Muscle layer of colon (tissue), 2 donors: ENCODE measurements around the gene PLA2G4E.

Experiments used
- H3K27ac ChIP-seq: one replicate; pipeline ENCODE4 v1.7.0; 2013; ENCODE audit warnings: low read depth, mild to moderate bottlenecking, low read length, moderate library complexity
- H3K27me3 ChIP-seq, 2 donors: one replicate each; pipeline ENCODE4 v1.7.0; 2013; ENCODE audit warnings: low read length in 2 of 2, mild to moderate bottlenecking in 2 of 2; ENCODE audit not compliant: insufficient read depth in 2 of 2, control insufficient read depth in 1 of 2
- H3K36me3 ChIP-seq: one replicate; pipeline ENCODE4 v1.7.0; 2013; ENCODE audit warnings: mild to moderate bottlenecking, low read length; ENCODE audit not compliant: insufficient read depth
- H3K4me1 ChIP-seq: one replicate; pipeline ENCODE4 v1.7.0; 2013; ENCODE audit warnings: mild to moderate bottlenecking, low read length; ENCODE audit not compliant: insufficient read depth
- H3K4me3 ChIP-seq, 2 donors: one replicate each; pipeline ENCODE4 v1.7.0; 2013; ENCODE audit warnings: low read length in 2 of 2, low read depth in 1 of 2, mild to moderate bottlenecking in 1 of 2, moderate library complexity in 1 of 2
- H3K9ac ChIP-seq: one replicate; pipeline ENCODE4 v1.7.0; 2013; ENCODE audit warnings: low read length
- H3K9me3 ChIP-seq: one replicate; pipeline ENCODE4 v1.7.0; 2013; ENCODE audit warnings: mild to moderate bottlenecking, low read length
- donor health status: abdominal sarcoma.
- donor health status: Adenocarcinoma of cecum.

Gene PLA2G4E

GRCh38 chr15:42033214-42033873, 12.5 kb upstream of the PLA2G4E start:
- Histone ChIP-seq H3K27me3 (no peaks in the 10 kb centered on the region), H3K9ac (no peak overlapping the region), H3K27ac (no peak overlapping the region), H3K4me1 (no peaks in the 10 kb centered on the region), H3K9me3 (no peaks in the 10 kb centered on the region), H3K4me3 (no peak overlapping the region), H3K36me3 (no peaks in the 10 kb centered on the region)

GRCh38 chr15:42032376-42033213, 11.8 kb upstream of the PLA2G4E start:
- no peaks in the 10 kb centered on the region for H3K4me1 ChIP-seq
- no peaks in the 10 kb centered on the region for H3K9me3 ChIP-seq
- no peaks in the 10 kb centered on the region for H3K27me3 ChIP-seq
- H3K27ac ChIP-seq = no peak overlapping the region
- H3K36me3 ChIP-seq = no peaks in the 10 kb centered on the region
- no peak overlapping the region for H3K9ac ChIP-seq
- no peak overlapping the region for H3K4me3 ChIP-seq

- Histone ChIP-seq H3K9ac (no peak overlapping the region), H3K27me3 (no peaks in the 10 kb centered on the region), H3K9me3 (no peaks in the 10 kb centered on the region), H3K4me3 (no peak overlapping the region), H3K27ac (no peak overlapping the region), H3K4me1 (no peaks in the 10 kb centered on the region), H3K36me3 (no peaks in the 10 kb centered on the region)
These were observed 10.5 kb upstream of the PLA2G4E start for GRCh38 chr15:42031198-42031915.

DNA sequence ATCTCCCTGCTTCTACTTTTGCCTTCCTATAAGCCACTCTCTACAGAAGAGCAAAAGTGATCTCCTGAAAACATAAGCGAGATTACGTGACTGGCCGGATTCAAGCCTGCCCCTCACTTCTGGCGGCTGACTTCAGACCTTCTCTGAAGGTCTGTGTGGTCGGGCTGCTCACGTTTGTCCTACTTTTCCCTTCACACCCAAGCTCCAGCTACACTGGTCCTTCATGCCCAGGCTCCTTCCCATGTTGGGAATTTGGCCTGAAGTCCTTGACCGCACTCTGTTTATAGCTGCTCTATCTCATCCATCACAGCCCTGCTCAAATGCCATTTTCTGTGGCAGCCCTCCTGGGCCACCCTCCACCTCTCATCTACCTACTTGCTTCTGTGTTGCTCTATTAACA, 6.7 kb upstream of the PLA2G4E start:
- no peaks in the 10 kb centered on the region for H3K4me1 ChIP-seq
- H3K36me3 ChIP-seq = no peaks in the 10 kb centered on the region
- H3K9ac ChIP-seq = no peak overlapping the region
- H3K27me3 ChIP-seq = no peaks in the 10 kb centered on the region
- H3K9me3 ChIP-seq = no peaks in the 10 kb centered on the region
- no peak overlapping the region for H3K4me3 ChIP-seq
- H3K27ac ChIP-seq = no peak overlapping the region

DNA sequence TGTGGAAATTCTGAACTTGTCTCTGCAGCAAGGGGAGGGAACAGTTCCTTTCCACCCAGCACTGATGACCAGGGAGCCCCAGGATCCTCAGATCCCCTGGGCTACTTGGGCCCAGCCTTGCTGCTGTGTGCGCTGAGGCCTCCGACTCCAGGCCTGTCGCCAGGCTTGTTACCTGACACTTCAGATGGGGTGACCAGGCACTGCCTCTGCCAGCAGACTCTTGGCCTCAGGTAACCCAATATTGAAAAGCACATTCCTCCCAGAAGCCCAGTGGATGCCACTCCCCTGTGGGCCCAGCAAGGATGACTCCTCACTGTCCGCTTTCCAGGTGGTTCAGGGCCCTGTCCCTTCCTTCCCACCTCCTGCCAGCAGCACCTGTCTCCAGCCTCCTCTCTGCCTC, 3.5 kb upstream of the PLA2G4E start:
- no peaks in the 10 kb centered on the region for H3K36me3 ChIP-seq
- H3K27me3 ChIP-seq = no peaks in the 10 kb centered on the region
- H3K9ac ChIP-seq = no peak overlapping the region
- H3K4me3 ChIP-seq = no peak overlapping the region
- H3K9me3 ChIP-seq = no peaks in the 10 kb centered on the region
- H3K4me1 ChIP-seq = no peaks in the 10 kb centered on the region
- no peak overlapping the region for H3K27ac ChIP-seq

- Histone ChIP-seq H3K9me3 (no peaks in the 10 kb centered on the region), H3K36me3 (no peaks in the 10 kb centered on the region)
These were observed 751 bp upstream of the PLA2G4E start for GRCh38 chr15:42021593-42021992.

DNA sequence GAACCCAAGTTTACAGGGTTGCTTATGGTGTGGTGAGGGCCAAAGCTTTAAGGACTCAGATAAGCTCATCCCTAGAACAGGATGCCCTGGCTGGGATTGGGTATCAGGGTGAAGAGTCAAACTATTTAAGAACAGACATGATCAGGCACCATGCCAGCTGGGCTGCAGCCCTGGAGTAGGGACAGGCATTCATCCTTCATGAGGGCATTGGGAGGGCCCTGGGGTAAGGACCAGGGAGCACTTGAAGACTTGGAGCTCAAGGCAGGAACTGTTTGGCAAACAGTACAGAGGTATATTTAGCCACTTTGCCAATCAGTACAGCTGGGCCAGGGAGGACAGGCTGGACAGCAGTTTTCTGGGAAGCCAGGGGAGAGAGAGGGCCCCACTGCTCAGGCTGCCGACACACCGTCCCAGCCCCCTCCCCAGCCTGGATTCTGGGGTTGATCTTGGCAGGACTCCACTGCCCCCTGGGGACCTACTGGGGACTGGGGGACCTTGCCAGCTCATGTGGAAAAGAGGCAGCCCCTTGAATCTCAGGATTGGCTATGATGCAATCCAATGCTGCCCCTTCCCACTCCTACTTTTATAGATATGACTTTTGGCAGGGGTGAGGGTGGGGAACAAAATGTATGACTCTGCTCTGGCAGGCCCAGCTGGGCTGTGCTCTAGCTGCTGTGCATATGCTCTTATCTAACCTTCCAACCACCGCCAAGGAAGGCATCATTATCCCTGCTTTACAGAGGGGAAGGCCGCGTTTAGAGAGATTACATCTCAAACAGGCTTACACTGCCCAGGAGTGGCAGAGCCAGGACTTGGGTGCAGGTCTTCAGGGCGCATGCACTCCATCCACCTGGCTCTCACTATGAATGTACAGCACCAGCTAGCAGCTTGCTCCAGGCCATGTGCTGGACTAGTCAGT, 2.3 kb downstream of the PLA2G4E start:
- Histone ChIP-seq H3K36me3 (no peaks in the 10 kb centered on the region), H3K4me3 (no peak overlapping the region), H3K4me1 (no peaks in the 10 kb centered on the region), H3K9ac (no peak overlapping the region), H3K9me3 (no peaks in the 10 kb centered on the region), H3K27ac (no peak overlapping the region), H3K27me3 (no peaks in the 10 kb centered on the region)

More at GRCh38 chr15:42021593-42021992, 751 bp upstream of the PLA2G4E start:
- no peaks in the 10 kb centered on the region for H3K4me1 ChIP-seq
- no peak overlapping the region for H3K9ac ChIP-seq
- no peak overlapping the region for H3K4me3 ChIP-seq
- H3K27me3 ChIP-seq = no peaks in the 10 kb centered on the region
- no peak overlapping the region for H3K27ac ChIP-seq

- H3K9ac ChIP-seq = no peak overlapping the region
- H3K27me3 ChIP-seq = no peaks in the 10 kb centered on the region
- H3K4me3 ChIP-seq = no peak overlapping the region
- no peaks in the 10 kb centered on the region for H3K36me3 ChIP-seq
- no peaks in the 10 kb centered on the region for H3K4me1 ChIP-seq
- no peaks in the 10 kb centered on the region for H3K9me3 ChIP-seq
- no peak overlapping the region for H3K27ac ChIP-seq
These were observed 3.9 kb downstream of the PLA2G4E start for GRCh38 chr15:42016971-42017370.

- Histone ChIP-seq H3K4me1 (no peaks in the 10 kb centered on the region), H3K27ac (no peak overlapping the region), H3K36me3 (no peaks in the 10 kb centered on the region), H3K4me3 (no peak overlapping the region), H3K9me3 (no peaks in the 10 kb centered on the region), H3K27me3 (no peaks in the 10 kb centered on the region), H3K9ac (no peak overlapping the region)
These were observed 6.4 kb downstream of the PLA2G4E start for GRCh38 chr15:42014406-42014805.

DNA sequence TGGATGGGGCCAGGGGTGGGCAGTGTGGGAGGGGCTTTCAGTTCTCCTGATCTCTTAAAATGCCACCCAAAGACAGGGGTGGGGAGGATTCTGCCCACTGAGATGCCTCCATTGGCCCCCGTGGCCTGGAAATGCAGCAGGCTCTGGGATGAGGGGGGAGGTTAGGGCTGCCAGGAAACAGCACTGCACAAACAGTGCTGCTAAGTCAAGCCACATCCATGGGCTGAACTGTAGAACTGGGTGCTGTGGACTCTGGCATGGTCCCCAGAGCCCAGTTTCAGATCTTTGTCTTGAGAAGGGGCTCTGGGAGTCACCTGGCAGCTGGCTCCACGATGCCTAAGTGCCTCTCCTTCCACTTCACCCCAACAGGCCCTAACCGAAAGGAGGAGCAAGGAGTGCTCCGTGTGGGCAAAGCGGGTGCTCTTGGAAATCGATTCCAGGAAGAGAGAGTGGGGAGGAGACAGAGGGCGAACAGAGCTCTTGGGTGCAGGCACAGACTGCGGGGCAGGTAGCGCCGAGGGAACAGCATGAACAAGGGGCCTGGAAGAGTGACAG, 7.8 kb downstream of the PLA2G4E start:
- Histone ChIP-seq H3K27me3 (no peaks in the 10 kb centered on the region), H3K9ac (no peak overlapping the region), H3K4me3 (no peak overlapping the region), H3K9me3 (no peaks in the 10 kb centered on the region), H3K4me1 (no peaks in the 10 kb centered on the region), H3K27ac (no peak overlapping the region), H3K36me3 (no peaks in the 10 kb centered on the region)
